Breast epithelium (tissue), 4 donors: ENCODE data around the gene HOXD4. TPM values are rescaled to one million over a fixed set of nuclear protein-coding genes. Genes with fewer than 3 reads are reported as not detected.
A peak's percentile ranks its signal among the peaks of the same experiment; 100 is the strongest.

Experiments
- DNase-seq, 2 donors: peaks; one replicate each; pipeline ENCODE4 v3.0.0-alpha.2; 2019; ENCODE audit warnings: low spot score in 2 of 2
- H3K27ac ChIP-seq, 2 donors: fragments of 200-600 bp; sonication (generic) in 1 of 2; one replicate each; pipeline ENCODE4 v1.5.1; 2016 to 2019; ENCODE audit warnings: mild to moderate bottlenecking in 1 of 2
- H3K27me3 ChIP-seq, 2 donors: fragments of 200-600 bp; sonication (generic) in 1 of 2; one replicate each; pipeline versions ENCODE4 v1.5.1 to v1.6.0; 2017 to 2019; ENCODE audit warnings: control low read depth in 1 of 2, mild to moderate bottlenecking in 1 of 2
- H3K36me3 ChIP-seq: fragments of 200-600 bp; one replicate; pipeline ENCODE4 v1.5.1; 2019
- H3K4me1 ChIP-seq, 2 donors: fragments of 200-600 bp; sonication (generic); one replicate each; pipeline ENCODE4 v1.5.1; 2016 to 2019; ENCODE audit warnings: control low read depth in 1 of 2
- H3K4me3 ChIP-seq, 3 donors: fragments of 200-600 bp; sonication (generic); 1 replicate in 2 of 3; 2 replicates in 1 of 3; pipeline ENCODE4 v1.5.1; 2016 to 2019; ENCODE audit warnings: mild to moderate bottlenecking in 3 of 3, moderate library complexity in 2 of 3
- H3K9me3 ChIP-seq, 2 donors: fragments of 200-600 bp; sonication (generic) in 1 of 2; one replicate each; pipeline ENCODE4 v1.5.1; 2016 to 2019; ENCODE audit warnings: control low read depth in 1 of 2
- CTCF ChIP-seq, 3 donors: fragments of 450-650 bp; IDR thresholded peaks; one replicate each; pipeline ENCODE4 v1.5.1; 2016 to 2017; ENCODE audit warnings: antibody characterized with exemption in 3 of 3, mild to moderate bottlenecking in 3 of 3, moderate library complexity in 3 of 3
- POLR2A ChIP-seq: fragments of 450-650 bp; IDR thresholded peaks from one replicate; pipeline ENCODE4 v1.6.1; 2016; ENCODE audit warnings: antibody characterized with exemption, mild to moderate bottlenecking, moderate library complexity
- POLR2AphosphoS5 ChIP-seq, 3 donors: sonication (generic); formaldehyde crosslinking; IDR thresholded peaks; one replicate each; pipeline ENCODE4 v1.6.1; 2017; ENCODE audit warnings: antibody characterized with exemption in 3 of 3
- intact Hi-C: fragments of 100-400 bp; cut with DNase I; formaldehyde crosslinking; loops from one replicate; pipeline ENCODE4 v1.15.1; 2023; ENCODE audit warnings: low total_unique reads
- total RNA-seq, 3 donors: library from RNA; depleted of rRNA; stranded (reverse); fragments of >200 nt; gene quantifications; one replicate each; pipeline ENCODE4 v1.1.0, GENCODE V29; 2016

The HOXD4 gene
- total RNA-seq, 3 donors from 2014 or later, result 1.9 to 5.8 (median 5.6) TPM

- peaks cover 0 to 6% of the 10 kb centered on the region in 2 donors for H3K4me1 ChIP-seq
- TF ChIP-seq POLR2AphosphoS5 (IDR thresholded peaks at IDR 0.05) (no peak), CTCF (IDR thresholded peaks at IDR 0.05) (no peak), POLR2A (no peak)
- intact Hi-C loops, result no loop called here
- no peaks in the 10 kb centered on the region for H3K36me3 ChIP-seq
- peaks cover 0 to 51% of the 10 kb centered on the region in 2 donors for H3K27me3 ChIP-seq
- no peak overlapping the region for H3K27ac ChIP-seq
- H3K4me3 ChIP-seq, result peak overlapping the region; percentile 51 to 76 (median 66)
- DNase-seq, result no peak
- H3K9me3 ChIP-seq, result no peaks in the 10 kb centered on the region
Measured at GRCh38 chr2:176189681-176190641, 38.6 kb downstream of the HOXD4 start.

- intact Hi-C loops, result no loop called here
- Histone ChIP-seq H3K4me1 (peaks cover 0 to 6% of the 10 kb centered on the region in 2 donors), H3K27me3 (peaks cover 0 to 46% of the 10 kb centered on the region in 2 donors), H3K9me3 (no peaks in the 10 kb centered on the region), H3K27ac (no peak overlapping the region), H3K36me3 (no peaks in the 10 kb centered on the region), H3K4me3 (no peak overlapping the region)
- DNase-seq, result no peak
- TF ChIP-seq POLR2A, result no peak
- no peak for TF ChIP-seq CTCF (IDR thresholded peaks at IDR 0.05)
- no peak for TF ChIP-seq POLR2AphosphoS5 (IDR thresholded peaks at IDR 0.05)
Measured at GRCh38 chr2:176192351-176192750, 41.0 kb downstream of the HOXD4 start.

GRCh38 chr2:176193048-176193447 lies 41.7 kb downstream of the HOXD4 start:
- peaks cover 0 to 42% of the 10 kb centered on the region in 2 donors for H3K27me3 ChIP-seq

GRCh38 chr2:176199902-176200301 lies 48.6 kb downstream of the HOXD4 start:
- no peak overlapping the region for H3K27ac ChIP-seq
- TF ChIP-seq CTCF (IDR thresholded peaks at IDR 0.05) (no peak), POLR2AphosphoS5 (IDR thresholded peaks at IDR 0.05) (no peak), POLR2A (no peak)
- no peaks in the 10 kb centered on the region for H3K4me1 ChIP-seq
- intact Hi-C loops, result no loop called here
- peaks cover 0 to 21% of the 10 kb centered on the region in 2 donors for H3K27me3 ChIP-seq
- H3K4me3 ChIP-seq, result no peak overlapping the region
- no peaks in the 10 kb centered on the region for H3K9me3 ChIP-seq
- no peaks in the 10 kb centered on the region for H3K36me3 ChIP-seq
- no peak for DNase-seq

More at GRCh38 chr2:176193048-176193447, 41.7 kb downstream of the HOXD4 start:
- no peaks in the 10 kb centered on the region for H3K36me3 ChIP-seq
- H3K4me1 ChIP-seq, result peaks cover 0 to 6% of the 10 kb centered on the region in 2 donors
- no peak for DNase-seq
- intact Hi-C loops, result no loop called here
- no peaks in the 10 kb centered on the region for H3K9me3 ChIP-seq
- no peak overlapping the region for H3K4me3 ChIP-seq
- no peak overlapping the region for H3K27ac ChIP-seq
- TF ChIP-seq CTCF (IDR thresholded peaks at IDR 0.05) (no peak), POLR2A (no peak), POLR2AphosphoS5 (IDR thresholded peaks at IDR 0.05) (no peak)

- peaks cover 0 to 21% of the 10 kb centered on the region in 2 donors for H3K27me3 ChIP-seq
- intact Hi-C loops, result no loop called here
Measured at GRCh38 chr2:176200971-176201370, 49.6 kb downstream of the HOXD4 start.

More at GRCh38 chr2:176200971-176201370, 49.6 kb downstream of the HOXD4 start:
- H3K4me1 ChIP-seq, result no peaks in the 10 kb centered on the region
- no peak for TF ChIP-seq CTCF (IDR thresholded peaks at IDR 0.05)
- TF ChIP-seq POLR2AphosphoS5 (IDR thresholded peaks at IDR 0.05), result no peak
- TF ChIP-seq POLR2A, result no peak
- no peak overlapping the region for H3K27ac ChIP-seq
- no peak for DNase-seq
- H3K36me3 ChIP-seq, result no peaks in the 10 kb centered on the region
- no peaks in the 10 kb centered on the region for H3K9me3 ChIP-seq
- H3K4me3 ChIP-seq, result no peak overlapping the region
